ENCODE data around the gene SPRED1. TPM values are rescaled to one million over a fixed set of nuclear protein-coding genes. Genes with fewer than 3 reads are reported as not detected.

Gene SPRED1
- total and polyA plus RNA-seq, 10 of the 15 experiments (the other 5 are each of a cell fraction or from before 2014, with no cell fraction given), result 0.08 to 2.6 (median 0.22) TPM

DNA sequence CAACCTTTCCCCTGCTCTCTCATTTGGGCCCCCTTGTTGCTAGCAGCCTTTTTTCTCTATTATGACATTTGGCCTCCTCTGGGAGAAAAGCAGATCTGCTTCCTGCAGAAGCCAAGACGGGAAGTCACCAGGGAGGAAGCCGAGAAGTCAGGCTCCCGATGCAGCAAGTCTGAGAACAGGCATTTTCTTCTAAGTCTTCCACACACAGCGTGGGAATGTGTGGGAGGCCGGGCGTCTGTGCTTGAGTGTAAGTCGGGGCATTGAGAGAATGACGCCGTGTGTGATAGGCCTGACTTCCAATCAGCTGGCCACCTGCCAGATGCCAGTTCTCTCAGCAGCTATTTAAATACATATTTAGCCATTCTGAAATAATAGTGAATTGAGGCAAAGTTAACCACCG lies 125.5 kb downstream of the SPRED1 start:
- POLR2A ChIA-PET, result no interaction called here
- H3K79me2 ChIP-seq (ENCODE audit: control insufficient read depth, insufficient read depth, low read length), result no peaks in the 10 kb centered on the region
- CTCF ChIA-PET, result interaction anchor here (0.5 to 1.2 kb wide), 2 partner anchors 62 to 399 kb away, joined by 3 read pairs; no protein-coding TSS in a partner anchor
- no TSS peak for BruUV-seq (replicated peaks)
- H2AFZ ChIP-seq (ENCODE audit: control insufficient read depth, low read depth, low read length), result no peak overlapping the region
- no peak overlapping the region for H3K27ac ChIP-seq (ENCODE audit: control insufficient read depth, insufficient read depth)
- H3K36me3 ChIP-seq (ENCODE audit: control insufficient read depth in 2 of 2, insufficient read depth in 2 of 2, low read length in 1 of 2), result no peaks in the 10 kb centered on the region
- ATAC-seq, result no peak
- H3K9me3 ChIP-seq (replicated peaks; ENCODE audit: control insufficient read depth, insufficient read depth, low read length), result no peaks in the 10 kb centered on the region
- no peak for DNase-seq (ENCODE audit: low read depth, low spot score)
- no peak for FAIRE-seq
- no peak overlapping the region for H3K4me3 ChIP-seq
- no peak overlapping the region for H3K9ac ChIP-seq (ENCODE audit: control insufficient read depth, insufficient read depth, low read length)
- no peaks in the 10 kb centered on the region for H3K4me1 ChIP-seq (ENCODE audit: control insufficient read depth, insufficient read depth, low read length)
- in situ Hi-C loops (cut with MboI) (no loop called here), intact Hi-C loops (cut with micrococcal nuclease; ENCODE audit: unreplicated experiment) (no loop called here)
- WGBS (ENCODE audit: insufficient coverage, insufficient replicate concordance, low lambda C conversion rate, missing lambda C conversion rate), result 1% methylated on average over 10 of the region's 10 CpGs
- no peak overlapping the region for H3K4me2 ChIP-seq (ENCODE audit: control insufficient read depth, insufficient read depth)
- RAD21 ChIA-PET (ENCODE audit: unreplicated experiment), result no interaction called here
- no peaks in the 10 kb centered on the region for H4K20me1 ChIP-seq (ENCODE audit: control insufficient read depth, insufficient read depth)
- SMC1A ChIA-PET (ENCODE audit: uncharacterized antibody, unreplicated experiment), result no interaction called here
- peaks cover 0 to 2% of the 10 kb centered on the region in 2 experiments; a peak in 2 of 4 replicates for H3K27me3 ChIP-seq (replicated peaks in 1 of 2; ENCODE audit: control insufficient read depth in 2 of 2, insufficient read depth in 2 of 2, low read length in 1 of 2)
- TF ChIP-seq SMAD5 (IDR thresholded peaks at IDR 0.05; ENCODE audit: low read depth) (no peak), YBX1 (IDR thresholded peaks at IDR 0.05) (no peak), RBBP5 (conservative IDR thresholded peaks at IDR 0.05) (no peak), ZNF217 (IDR thresholded peaks at IDR 0.05) (no peak), MXI1 (IDR thresholded peaks at IDR 0.05; ENCODE audit: low read depth, low read length) (no peak), HDAC2 (IDR thresholded peaks at IDR 0.05) (no peak), SIX5 (IDR thresholded peaks at IDR 0.05; ENCODE audit: low read depth, low read length, severe bottlenecking) (no peak), YY1 (IDR thresholded peaks at IDR 0.05; ENCODE audit: low read depth, low read length) (no peak), RELA (IDR thresholded peaks at IDR 0.05; ENCODE audit: borderline replicate concordance, partially characterized antibody) (no peak), CREB1 (IDR thresholded peaks at IDR 0.05; ENCODE audit: low read depth) (no peak), WRNIP1 (IDR thresholded peaks at IDR 0.05; ENCODE audit: borderline replicate concordance, low read depth, low read length) (no peak)
- TF ChIP-seq, protein P1, sequence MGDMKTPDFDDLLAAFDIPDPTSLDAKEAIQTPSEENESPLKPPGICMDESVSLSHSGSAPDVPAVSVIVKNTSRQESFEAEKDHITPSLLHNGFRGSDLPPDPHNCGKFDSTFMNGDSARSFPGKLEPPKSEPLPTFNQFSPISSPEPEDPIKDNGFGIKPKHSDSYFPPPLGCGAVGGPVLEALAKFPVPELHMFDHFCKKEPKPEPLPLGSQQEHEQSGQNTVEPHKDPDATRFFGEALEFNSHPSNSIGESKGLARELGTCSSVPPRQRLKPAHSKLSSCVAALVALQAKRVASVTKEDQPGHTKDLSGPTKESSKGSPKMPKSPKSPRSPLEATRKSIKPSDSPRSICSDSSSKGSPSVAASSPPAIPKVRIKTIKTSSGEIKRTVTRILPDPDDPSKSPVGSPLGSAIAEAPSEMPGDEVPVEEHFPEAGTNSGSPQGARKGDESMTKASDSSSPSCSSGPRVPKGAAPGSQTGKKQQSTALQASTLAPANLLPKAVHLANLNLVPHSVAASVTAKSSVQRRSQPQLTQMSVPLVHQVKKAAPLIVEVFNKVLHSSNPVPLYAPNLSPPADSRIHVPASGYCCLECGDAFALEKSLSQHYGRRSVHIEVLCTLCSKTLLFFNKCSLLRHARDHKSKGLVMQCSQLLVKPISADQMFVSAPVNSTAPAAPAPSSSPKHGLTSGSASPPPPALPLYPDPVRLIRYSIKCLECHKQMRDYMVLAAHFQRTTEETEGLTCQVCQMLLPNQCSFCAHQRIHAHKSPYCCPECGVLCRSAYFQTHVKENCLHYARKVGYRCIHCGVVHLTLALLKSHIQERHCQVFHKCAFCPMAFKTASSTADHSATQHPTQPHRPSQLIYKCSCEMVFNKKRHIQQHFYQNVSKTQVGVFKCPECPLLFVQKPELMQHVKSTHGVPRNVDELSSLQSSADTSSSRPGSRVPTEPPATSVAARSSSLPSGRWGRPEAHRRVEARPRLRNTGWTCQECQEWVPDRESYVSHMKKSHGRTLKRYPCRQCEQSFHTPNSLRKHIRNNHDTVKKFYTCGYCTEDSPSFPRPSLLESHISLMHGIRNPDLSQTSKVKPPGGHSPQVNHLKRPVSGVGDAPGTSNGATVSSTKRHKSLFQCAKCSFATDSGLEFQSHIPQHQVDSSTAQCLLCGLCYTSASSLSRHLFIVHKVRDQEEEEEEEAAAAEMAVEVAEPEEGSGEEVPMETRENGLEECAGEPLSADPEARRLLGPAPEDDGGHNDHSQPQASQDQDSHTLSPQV (IDR thresholded peaks at IDR 0.05), result no peak
- TF ChIP-seq, protein P2, sequence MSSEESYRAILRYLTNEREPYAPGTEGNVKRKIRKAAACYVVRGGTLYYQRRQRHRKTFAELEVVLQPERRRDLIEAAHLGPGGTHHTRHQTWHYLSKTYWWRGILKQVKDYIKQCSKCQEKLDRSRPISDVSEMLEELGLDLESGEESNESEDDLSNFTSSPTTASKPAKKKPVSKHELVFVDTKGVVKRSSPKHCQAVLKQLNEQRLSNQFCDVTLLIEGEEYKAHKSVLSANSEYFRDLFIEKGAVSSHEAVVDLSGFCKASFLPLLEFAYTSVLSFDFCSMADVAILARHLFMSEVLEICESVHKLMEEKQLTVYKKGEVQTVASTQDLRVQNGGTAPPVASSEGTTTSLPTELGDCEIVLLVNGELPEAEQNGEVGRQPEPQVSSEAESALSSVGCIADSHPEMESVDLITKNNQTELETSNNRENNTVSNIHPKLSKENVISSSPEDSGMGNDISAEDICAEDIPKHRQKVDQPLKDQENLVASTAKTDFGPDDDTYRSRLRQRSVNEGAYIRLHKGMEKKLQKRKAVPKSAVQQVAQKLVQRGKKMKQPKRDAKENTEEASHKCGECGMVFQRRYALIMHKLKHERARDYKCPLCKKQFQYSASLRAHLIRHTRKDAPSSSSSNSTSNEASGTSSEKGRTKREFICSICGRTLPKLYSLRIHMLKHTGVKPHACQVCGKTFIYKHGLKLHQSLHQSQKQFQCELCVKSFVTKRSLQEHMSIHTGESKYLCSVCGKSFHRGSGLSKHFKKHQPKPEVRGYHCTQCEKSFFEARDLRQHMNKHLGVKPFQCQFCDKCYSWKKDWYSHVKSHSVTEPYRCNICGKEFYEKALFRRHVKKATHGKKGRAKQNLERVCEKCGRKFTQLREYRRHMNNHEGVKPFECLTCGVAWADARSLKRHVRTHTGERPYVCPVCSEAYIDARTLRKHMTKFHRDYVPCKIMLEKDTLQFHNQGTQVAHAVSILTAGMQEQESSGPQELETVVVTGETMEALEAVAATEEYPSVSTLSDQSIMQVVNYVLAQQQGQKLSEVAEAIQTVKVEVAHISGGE (CRISPR knock-in tag; IDR thresholded peaks at IDR 0.05), result no peak
- TF ChIP-seq, protein P3, sequence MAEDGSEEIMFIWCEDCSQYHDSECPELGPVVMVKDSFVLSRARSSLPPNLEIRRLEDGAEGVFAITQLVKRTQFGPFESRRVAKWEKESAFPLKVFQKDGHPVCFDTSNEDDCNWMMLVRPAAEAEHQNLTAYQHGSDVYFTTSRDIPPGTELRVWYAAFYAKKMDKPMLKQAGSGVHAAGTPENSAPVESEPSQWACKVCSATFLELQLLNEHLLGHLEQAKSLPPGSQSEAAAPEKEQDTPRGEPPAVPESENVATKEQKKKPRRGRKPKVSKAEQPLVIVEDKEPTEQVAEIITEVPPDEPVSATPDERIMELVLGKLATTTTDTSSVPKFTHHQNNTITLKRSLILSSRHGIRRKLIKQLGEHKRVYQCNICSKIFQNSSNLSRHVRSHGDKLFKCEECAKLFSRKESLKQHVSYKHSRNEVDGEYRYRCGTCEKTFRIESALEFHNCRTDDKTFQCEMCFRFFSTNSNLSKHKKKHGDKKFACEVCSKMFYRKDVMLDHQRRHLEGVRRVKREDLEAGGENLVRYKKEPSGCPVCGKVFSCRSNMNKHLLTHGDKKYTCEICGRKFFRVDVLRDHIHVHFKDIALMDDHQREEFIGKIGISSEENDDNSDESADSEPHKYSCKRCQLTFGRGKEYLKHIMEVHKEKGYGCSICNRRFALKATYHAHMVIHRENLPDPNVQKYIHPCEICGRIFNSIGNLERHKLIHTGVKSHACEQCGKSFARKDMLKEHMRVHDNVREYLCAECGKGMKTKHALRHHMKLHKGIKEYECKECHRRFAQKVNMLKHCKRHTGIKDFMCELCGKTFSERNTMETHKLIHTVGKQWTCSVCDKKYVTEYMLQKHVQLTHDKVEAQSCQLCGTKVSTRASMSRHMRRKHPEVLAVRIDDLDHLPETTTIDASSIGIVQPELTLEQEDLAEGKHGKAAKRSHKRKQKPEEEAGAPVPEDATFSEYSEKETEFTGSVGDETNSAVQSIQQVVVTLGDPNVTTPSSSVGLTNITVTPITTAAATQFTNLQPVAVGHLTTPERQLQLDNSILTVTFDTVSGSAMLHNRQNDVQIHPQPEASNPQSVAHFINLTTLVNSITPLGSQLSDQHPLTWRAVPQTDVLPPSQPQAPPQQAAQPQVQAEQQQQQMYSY (CRISPR knock-in tag; IDR thresholded peaks at IDR 0.05), result no peak
